H1 (cell line): Measurements from ENCODE around the gene ZMYM2. TPM values are rescaled to one million over a fixed set of nuclear protein-coding genes. Genes with fewer than 3 reads are reported as not detected.

ENCODE experiments used
- CTCF ChIA-PET: fragments of 300-600 bp; sonication (Branson Sonifier 250); formaldehyde crosslinking; loops from one replicate; lab custom pipeline; 2021; ENCODE audit not compliant: partially characterized antibody; lab: Charles Lee
- POLR2A ChIA-PET: fragments of 300-600 bp; sonication (Branson Sonifier 250); formaldehyde crosslinking; loops from one replicate; lab custom pipeline; 2021; ENCODE audit warnings: inconsistent platforms; ENCODE audit not compliant: partially characterized antibody; lab: Charles Lee
- DNase-seq, 2 experiments: peaks; one replicate each; pipeline versions ENCODE4 v3.0.0 to v3.0.0-alpha.2; 2010 to 2022; ENCODE audit warnings: low spot score in 2 of 2, low read depth in 1 of 2, mixed read lengths in 1 of 2
- FAIRE-seq: peaks from 2 replicates; lab custom pipeline; 2011; peaks lifted over from hg19 to GRCh38; lab: Jason Lieb, UNC
- H2AFZ ChIP-seq: 2 replicates; pipeline ENCODE4 v1.8.1; 2012; ENCODE audit warnings: low read length, inconsistent platforms
- H2AK5ac ChIP-seq: 2 replicates; pipeline ENCODE4 v1.6.1; 2013; ENCODE audit warnings: low read depth, low read length
- H2BK120ac ChIP-seq: replicated peaks from 2 replicates; pipeline ENCODE3; 2013; ENCODE audit warnings: low read depth, low read length, inconsistent platforms
- H2BK12ac ChIP-seq: 2 replicates; pipeline ENCODE4 v1.6.1; 2013; ENCODE audit warnings: low read depth, low read length
- H2BK15ac ChIP-seq: 2 replicates; pipeline ENCODE4 v1.6.1; 2013; ENCODE audit warnings: low read length
- H2BK20ac ChIP-seq: 2 replicates; pipeline ENCODE4 v1.6.1; 2013; ENCODE audit warnings: low read length
- H2BK5ac ChIP-seq: 2 replicates; pipeline ENCODE4 v1.6.1; 2013; ENCODE audit warnings: low read depth, low read length
- H3K14ac ChIP-seq: 2 replicates; pipeline ENCODE4 v1.6.1; 2013; ENCODE audit warnings: inconsistent platforms; ENCODE audit not compliant: insufficient read length
- H3K18ac ChIP-seq: 2 replicates; pipeline ENCODE4 v1.6.1; 2013; ENCODE audit warnings: low read length; ENCODE audit errors: extremely low read depth
- H3K23ac ChIP-seq: 2 replicates; pipeline ENCODE4 v1.6.1; 2013; ENCODE audit warnings: inconsistent platforms; ENCODE audit not compliant: insufficient read length
- H3K23me2 ChIP-seq: 2 replicates; pipeline ENCODE4 v1.6.1; 2013; ENCODE audit warnings: low read depth, low read length
- H3K27ac ChIP-seq: 2 replicates; pipeline ENCODE4 v1.6.1; 2011; ENCODE audit warnings: low read depth, low read length, inconsistent platforms
- H3K27me3 ChIP-seq, 4 experiments: replicated peaks in 1 of 4; 1 replicate in 1 of 4; 2 replicates in 3 of 4; pipeline versions ENCODE4 v1.6.1 to v1.8.1; 2011 to 2013; ENCODE audit warnings: low read length in 3 of 4, mild to moderate bottlenecking in 3 of 4, inconsistent platforms in 2 of 4, mixed read lengths in 2 of 4, moderate library complexity in 1 of 4; ENCODE audit not compliant: control insufficient read depth in 3 of 4, insufficient read depth in 3 of 4; ENCODE audit errors: extremely low read depth in 1 of 4
- H3K36me3 ChIP-seq, 4 experiments: 2 replicates each; pipeline versions ENCODE4 v1.6.1 to v1.8.1; 2011 to 2013; ENCODE audit warnings: mild to moderate bottlenecking in 4 of 4, low read length in 3 of 4, moderate library complexity in 2 of 4, control low read depth in 1 of 4, inconsistent platforms in 1 of 4; ENCODE audit not compliant: insufficient read depth in 4 of 4, control insufficient read depth in 2 of 4
- H3K4ac ChIP-seq: replicated peaks from 2 replicates; pipeline ENCODE3; 2013; ENCODE audit warnings: low read length, low read depth, mixed read lengths, inconsistent platforms; ENCODE audit not compliant: insufficient read length
- H3K4me1 ChIP-seq, 4 experiments: replicated peaks in 1 of 4; 1 replicate in 1 of 4; 2 replicates in 3 of 4; pipeline versions ENCODE4 v1.6.1 to v1.8.1; 2011 to 2013; ENCODE audit warnings: low read length in 3 of 4, inconsistent platforms in 2 of 4, mixed read lengths in 1 of 4; ENCODE audit not compliant: insufficient read depth in 4 of 4, control insufficient read depth in 3 of 4
- H3K4me2 ChIP-seq, 2 experiments: 2 replicates each; pipeline versions ENCODE4 v1.6.1 to v1.8.1; 2011 to 2013; ENCODE audit warnings: low read depth in 2 of 2, low read length in 2 of 2, control low read depth in 1 of 2, inconsistent platforms in 1 of 2, mild to moderate bottlenecking in 1 of 2; ENCODE audit not compliant: insufficient read depth in 1 of 2
- H3K4me3 ChIP-seq, 4 experiments: fragments of 200-600, 300-600 bp in 1 of 4; sonication (generic), shearing (Covaris generic), sonication (Bioruptor Twin) in 1 of 4; 2 replicates each; pipeline versions ENCODE4 v1.5.1 to v1.8.1; 2011 to 2016; ENCODE audit warnings: low read length in 4 of 4, low read depth in 3 of 4, control low read depth in 2 of 4, inconsistent platforms in 2 of 4, mild to moderate bottlenecking in 2 of 4, mixed read lengths in 1 of 4, moderate library complexity in 1 of 4; ENCODE audit not compliant: insufficient read depth in 2 of 4; ENCODE audit errors: extremely low read depth in 1 of 4
- H3K56ac ChIP-seq: replicated peaks from 2 replicates; pipeline ENCODE3; 2013; ENCODE audit warnings: low read depth, mild to moderate bottlenecking, mixed read lengths, low read length, inconsistent platforms; ENCODE audit not compliant: insufficient read length
- H3K79me1 ChIP-seq: 2 replicates; pipeline ENCODE4 v1.6.1; 2013; ENCODE audit warnings: low read depth, low read length, control low read depth
- H3K79me2 ChIP-seq, 2 experiments: 2 replicates each; pipeline versions ENCODE4 v1.6.1 to v1.8.1; 2012 to 2013; ENCODE audit warnings: low read length in 2 of 2, mild to moderate bottlenecking in 2 of 2, inconsistent platforms in 1 of 2; ENCODE audit not compliant: insufficient read depth in 2 of 2, control insufficient read depth in 1 of 2
- H3K9ac ChIP-seq, 4 experiments: replicated peaks in 1 of 4; 1 replicate in 1 of 4; 2 replicates in 3 of 4; pipeline versions ENCODE4 v1.6.1 to v1.8.1; 2011 to 2013; ENCODE audit warnings: low read depth in 3 of 4, low read length in 3 of 4, control low read depth in 2 of 4, mild to moderate bottlenecking in 2 of 4, moderate library complexity in 2 of 4, inconsistent platforms in 1 of 4; ENCODE audit errors: extremely low read depth in 1 of 4
- H3K9me3 ChIP-seq, 2 experiments: 2 replicates each; pipeline versions ENCODE4 v1.6.1 to v1.8.1; 2012 to 2013; ENCODE audit warnings: mild to moderate bottlenecking in 2 of 2, moderate library complexity in 2 of 2, control low read depth in 1 of 2, inconsistent platforms in 1 of 2, low read depth in 1 of 2, low read length in 1 of 2, mixed read lengths in 1 of 2; ENCODE audit not compliant: insufficient read depth in 2 of 2
- H4K20me1 ChIP-seq, 2 experiments: replicated peaks in 1 of 2; 2 replicates each; pipeline versions ENCODE3 to v1.8.1; 2011 to 2013; ENCODE audit warnings: inconsistent platforms in 2 of 2, low read length in 2 of 2, mild to moderate bottlenecking in 1 of 2; ENCODE audit not compliant: insufficient read depth in 2 of 2, control insufficient read depth in 1 of 2
- H4K5ac ChIP-seq: 2 replicates; pipeline ENCODE4 v1.6.1; 2013; ENCODE audit warnings: low read length, low read depth, mixed read lengths, inconsistent platforms; ENCODE audit not compliant: insufficient read length
- H4K8ac ChIP-seq: 2 replicates; pipeline ENCODE4 v1.8.0; 2013; ENCODE audit warnings: mild to moderate bottlenecking, moderate library complexity, low read length, inconsistent platforms; ENCODE audit not compliant: insufficient read depth; ENCODE audit errors: extremely low read depth
- H4K91ac ChIP-seq: replicated peaks from 2 replicates; pipeline ENCODE3; 2013; ENCODE audit warnings: low read length, mixed read lengths, inconsistent platforms; ENCODE audit not compliant: insufficient read length
- MAFK ChIP-seq: IDR thresholded peaks from 2 replicates; pipeline ENCODE4 v1.6.1; 2012; ENCODE audit warnings: low read depth, mild to moderate bottlenecking, improper control_type of control experiment, low read length
- SP2 ChIP-seq: IDR thresholded peaks from 2 replicates; pipeline ENCODE4 v1.6.1; 2012; ENCODE audit warnings: mild to moderate bottlenecking, low read length, inconsistent platforms
- WGBS, 2 experiments: shearing (Covaris generic) in 1 of 2; methylation state at CpG; one replicate each; pipeline versions ENCODE4 v1.1.6 to v1.1.7; 2013 to 2015; ENCODE audit warnings: low lambda C conversion rate in 2 of 2, mixed read lengths in 2 of 2, inconsistent platforms in 1 of 2, low coverage in 1 of 2, missing lambda C conversion rate in 1 of 2; ENCODE audit not compliant: insufficient replicate concordance in 2 of 2, insufficient coverage in 1 of 2, insufficient read length in 1 of 2; ENCODE audit errors: extremely low coverage in 1 of 2, missing lambda C conversion rate in 1 of 2; 5-methylcytosine and 5-hydroxymethylcytosine counted together
- polyA plus RNA-seq, 7 experiments: library from polyadenylated mRNA; depleted of rRNA in 3 of 7; stranded (reverse) in 5 of 7; unstranded in 2 of 7; fragments of >200 nt in 5 of 7; fragments of 200-250 nt in 2 of 7; gene quantifications; 1 replicate in 5 of 7; 2 replicates in 1 of 7; 4 replicates in 1 of 7; pipeline versions ENCODE4 v1.2.1 to v1.2.3, GENCODE V29; 2011 to 2013; ENCODE audit warnings: missing spikeins in 2 of 7, mixed read lengths in 2 of 7
- total RNA-seq: library from RNA; stranded (reverse); fragmentation: NEBNext Ultra II Directional; extraction: Animal tissue kit (Norgen Biotek cat#: 25700); gene quantifications from 2 replicates; pipeline ENCODE4 v1.2.1, GENCODE V29; 2021

Gene ZMYM2
- total and polyA plus RNA-seq, 2 of the 8 experiments (the other 6 are each of a cell fraction or from before 2014, with no cell fraction given), result 41.2 to 159 TPM

DNA sequence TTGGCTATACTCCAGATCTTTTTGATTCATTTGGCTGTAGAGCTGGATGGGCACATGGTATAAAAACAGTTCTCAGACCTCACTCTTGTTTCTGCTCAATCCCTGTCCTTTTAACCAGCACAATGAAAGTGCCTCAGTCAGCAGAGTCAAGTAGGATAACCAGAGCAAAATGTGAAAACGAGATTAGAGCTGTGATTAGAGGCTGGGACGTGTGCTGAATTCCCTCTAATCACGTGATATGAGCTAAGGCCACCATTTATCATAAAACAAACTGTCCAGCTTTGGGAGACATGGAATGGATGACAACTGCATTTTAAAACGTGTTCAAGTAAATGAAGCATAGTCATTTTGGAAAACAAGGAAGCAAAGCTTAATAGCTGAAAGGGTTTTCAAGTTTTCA lies 148.2 kb downstream of the ZMYM2 start:
- Histone ChIP-seq H4K20me1 (no peaks in the 10 kb centered on the region), H2AK5ac (no peak overlapping the region), H4K91ac (no peak overlapping the region), H2BK5ac (no peak overlapping the region; the same call in 1 of the 2 replicates), H2AFZ (peak overlapping the region; percentile 17; the same call in 1 of the 2 replicates), H3K36me3 (no peaks in the 10 kb centered on the region), H3K56ac (no peak overlapping the region), H3K9me3 (no peaks in the 10 kb centered on the region), H3K27ac (no peak overlapping the region), H3K14ac (no peak overlapping the region), H3K27me3 (no peaks in the 10 kb centered on the region), H3K23me2 (no peaks in the 10 kb centered on the region), H2BK15ac (no peak overlapping the region), H3K4me2 (0 out of 4 replicates have a peak overlapping the region, but pooled peaks of 1 of the 2 experiments have one; percentile 10), H3K4ac (no peak overlapping the region), H3K18ac (no peak overlapping the region), H3K4me1 (peaks cover 0 to 5% (median 1%) of the 10 kb centered on the region in 4 experiments; a peak in 2 of 7 replicates), H2BK20ac (no peak overlapping the region), H3K23ac (no peak overlapping the region), H3K79me2 (no peaks in the 10 kb centered on the region), H3K4me3 (no peak overlapping the region), H3K79me1 (no peaks in the 10 kb centered on the region), H2BK120ac (no peak overlapping the region), H3K9ac (no peak overlapping the region; a peak in 1 of 7 replicates), H2BK12ac (0 out of 2 replicates have a peak overlapping the region, but pooled peaks have one; percentile 1), H4K8ac (no peak overlapping the region), H4K5ac (no peak overlapping the region)
- TF ChIP-seq MAFK (peak; percentile 38; the same call in 1 of the 2 replicates), SP2 (no peak)
- WGBS, 2 experiments, result 57% methylated on average over 4 of the region's 4 CpGs; no CpG with 5 or more reads in 1 of the 2 experiments
- peak; percentile 71 for FAIRE-seq
- ChIA-PET CTCF (interaction anchor here (0.8 to 0.9 kb wide), 2 partner anchors 10 to 11 kb away, joined by 3 read pairs; no protein-coding TSS in a partner anchor), POLR2A (no interaction called here)
- no peak for DNase-seq
